Body of pancreas (tissue), 4 donors: ENCODE results near the gene ZDHHC17.

Experiments used
- POLR2A ChIP-seq, 3 donors: fragments of 450-650 bp; IDR thresholded peaks; one replicate each; pipeline ENCODE4 v1.6.1; 2016; ENCODE audit warnings: antibody characterized with exemption in 3 of 3, mild to moderate bottlenecking in 2 of 3
- TF ChIP-seq, protein P1 (sequence below), 7 experiments: fragments of 450-650 bp in 4 of 7; fragments of 200-600 bp in 3 of 7; sonication (generic) in 3 of 7; IDR thresholded peaks; one replicate each; pipeline ENCODE4 v1.5.1; 2016 to 2019; ENCODE audit warnings: antibody characterized with exemption in 7 of 7

DNA sequence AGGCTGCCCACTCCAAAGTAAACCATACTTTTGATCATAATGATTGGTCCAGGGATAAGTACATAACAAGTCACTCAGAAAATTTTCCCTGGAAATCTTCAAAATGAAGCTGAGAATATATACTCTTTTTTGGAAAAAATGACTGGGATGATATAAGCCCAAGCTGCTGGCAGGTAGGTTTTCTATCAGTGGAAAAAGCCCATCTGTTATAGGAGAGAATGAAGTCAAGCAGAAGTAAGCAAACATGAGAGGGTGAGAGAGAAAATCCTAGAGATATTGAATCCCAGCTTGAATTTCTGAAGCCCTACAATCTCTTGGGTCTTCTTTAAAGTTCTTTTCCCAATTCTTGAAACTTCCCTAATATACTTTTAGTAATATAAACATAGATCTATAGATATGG lies 37.3 kb upstream of the ZDHHC17 start:
- TF ChIP-seq, protein P1, sequence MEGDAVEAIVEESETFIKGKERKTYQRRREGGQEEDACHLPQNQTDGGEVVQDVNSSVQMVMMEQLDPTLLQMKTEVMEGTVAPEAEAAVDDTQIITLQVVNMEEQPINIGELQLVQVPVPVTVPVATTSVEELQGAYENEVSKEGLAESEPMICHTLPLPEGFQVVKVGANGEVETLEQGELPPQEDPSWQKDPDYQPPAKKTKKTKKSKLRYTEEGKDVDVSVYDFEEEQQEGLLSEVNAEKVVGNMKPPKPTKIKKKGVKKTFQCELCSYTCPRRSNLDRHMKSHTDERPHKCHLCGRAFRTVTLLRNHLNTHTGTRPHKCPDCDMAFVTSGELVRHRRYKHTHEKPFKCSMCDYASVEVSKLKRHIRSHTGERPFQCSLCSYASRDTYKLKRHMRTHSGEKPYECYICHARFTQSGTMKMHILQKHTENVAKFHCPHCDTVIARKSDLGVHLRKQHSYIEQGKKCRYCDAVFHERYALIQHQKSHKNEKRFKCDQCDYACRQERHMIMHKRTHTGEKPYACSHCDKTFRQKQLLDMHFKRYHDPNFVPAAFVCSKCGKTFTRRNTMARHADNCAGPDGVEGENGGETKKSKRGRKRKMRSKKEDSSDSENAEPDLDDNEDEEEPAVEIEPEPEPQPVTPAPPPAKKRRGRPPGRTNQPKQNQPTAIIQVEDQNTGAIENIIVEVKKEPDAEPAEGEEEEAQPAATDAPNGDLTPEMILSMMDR (IDR thresholded peaks at IDR 0.05) = no peak
- no peak for TF ChIP-seq POLR2A (IDR thresholded peaks at IDR 0.05)
